K562 (cell line): ENCODE results near the gene TMOD2. TPM values are rescaled to one million over a fixed set of nuclear protein-coding genes. Genes with fewer than 3 reads are reported as not detected.

ENCODE experiments used
- ATF4 ChIP-seq: fragments of 450-650 bp; formaldehyde crosslinking; IDR thresholded peaks from 2 replicates; pipeline ENCODE4 v1.4.0; 2022; ENCODE audit warnings: mild to moderate bottlenecking, moderate library complexity
- BDP1 ChIP-seq: IDR thresholded peaks from 3 replicates; pipeline ENCODE4 v1.6.1; 2011; ENCODE audit not compliant: insufficient read length, insufficient read depth
- ELK1 ChIP-seq: sonication (generic); formaldehyde crosslinking; IDR thresholded peaks from 2 replicates; pipeline ENCODE4 v1.8.1; 2022; ENCODE audit warnings: missing genetic modification reagents
- HEY1 ChIP-seq: fragments of 250-450 bp; sonication (Bioruptor Pico); IDR thresholded peaks from 2 replicates; pipeline ENCODE4 v1.5.0; 2020; ENCODE audit warnings: mild to moderate bottlenecking, moderate library complexity, borderline replicate concordance
- MCM2 ChIP-seq: fragments of 450-650 bp; IDR thresholded peaks from 2 replicates; pipeline ENCODE4 v1.6.1; 2017; ENCODE audit warnings: low read depth, mild to moderate bottlenecking
- MCM3 ChIP-seq: fragments of 450-650 bp; IDR thresholded peaks from 2 replicates; pipeline ENCODE4 v1.6.1; 2016
- PHF8 ChIP-seq: fragments of 200-600 bp; sonication (generic); IDR thresholded peaks from 2 replicates; pipeline ENCODE4 v1.6.1; 2012; ENCODE audit warnings: mixed run types, mild to moderate bottlenecking, inconsistent platforms, low read length, moderate library complexity, borderline replicate concordance
- RREB1 ChIP-seq: fragments of 250-450 bp; sonication (Bioruptor Pico); IDR thresholded peaks from 2 replicates; pipeline ENCODE4 v1.4.0; 2020
- SMAD2 ChIP-seq: fragments of 150-350 bp; IDR thresholded peaks from 2 replicates; pipeline ENCODE4 v1.6.1; 2014; ENCODE audit warnings: low read depth, mild to moderate bottlenecking, low read length
- SMARCB1 ChIP-seq: IDR thresholded peaks from 2 replicates; pipeline ENCODE4 v1.6.1; 2011; ENCODE audit warnings: improper control_type of control experiment, low read depth; ENCODE audit not compliant: insufficient read length
- SOX6 ChIP-seq: fragments of 450-650 bp; IDR thresholded peaks from 2 replicates; pipeline ENCODE4 v1.6.1; 2014; ENCODE audit warnings: mild to moderate bottlenecking
- THRB ChIP-seq: fragments of 450-650 bp; formaldehyde crosslinking; conservative IDR thresholded peaks from 2 replicates; pipeline ENCODE4 v1.4.0; 2022; ENCODE audit warnings: mild to moderate bottlenecking, missing genetic modification characterization
- ZKSCAN8 ChIP-seq: fragments of 200-800 bp; sonication (Bioruptor generic); IDR thresholded peaks from 2 replicates; pipeline ENCODE4 v1.6.1; 2016; ENCODE audit warnings: missing genetic modification characterization, missing compliant biosample characterization
- ZNF175 ChIP-seq: fragments of 200-800 bp; sonication (Bioruptor generic); IDR thresholded peaks from 2 replicates; pipeline ENCODE4 v1.6.1; 2016; ENCODE audit warnings: low read depth, mild to moderate bottlenecking, missing genetic modification characterization, missing compliant biosample characterization
- ZNF263 ChIP-seq: sonication (generic); formaldehyde crosslinking; IDR thresholded peaks from 2 replicates; pipeline ENCODE4 v1.8.0; 2022; ENCODE audit warnings: mild to moderate bottlenecking, missing genetic modification reagents, borderline replicate concordance
- polyA plus RNA-seq, 8 experiments: library from polyadenylated mRNA; depleted of rRNA in 4 of 8; stranded (reverse) in 5 of 8; unstranded in 3 of 8; fragments of >200 nt; fragmentation: Nextera tagmentation in 2 of 8; fragmentation: Illumina TruSeq in 1 of 8; extraction: Ambion mirVana in 2 of 8; extraction: Trizol in 1 of 8; gene quantifications; 2 replicates each; pipeline versions ENCODE4 v1.2.1 to v1.2.3, GENCODE V29; 2011 to 2014; ENCODE audit warnings: inconsistent platforms in 1 of 8, missing spikeins in 1 of 8
- total RNA-seq, 7 experiments: library from RNA; depleted of rRNA in 6 of 7; stranded (reverse); fragments of >200 nt in 6 of 7; fragmentation: Illumina TruSeq in 2 of 7; extraction: Trizol in 2 of 7; gene quantifications; 2 replicates each; pipeline versions ENCODE4 v1.2.1 to v1.2.3, GENCODE V29; 2011 to 2021; ENCODE audit warnings: low replicate concordance in 1 of 7

The TMOD2 gene
- total and polyA plus RNA-seq, 9 of the 15 experiments (the other 6 are each of a cell fraction or from before 2014, with no cell fraction given): 0.49 to 3.8 (median 3.0) TPM

- TF ChIP-seq ZKSCAN8 (CRISPR knock-in tag) (no peak), MCM2 (no peak), ELK1 (CRISPR knock-in tag) (no peak), SOX6 (peak; percentile 60), ZNF263 (CRISPR knock-in tag) (no peak), RREB1 (CRISPR knock-in tag) (no peak), MCM3 (no peak), HEY1 (no peak), ZNF175 (no peak), BDP1 (no peak), SMARCB1 (peak; percentile 52), THRB (CRISPR knock-in tag) (no peak), ATF4 (no peak), SMAD2 (no peak), PHF8 (no peak)
These were observed 91.7 kb downstream of the TMOD2 start (continued) for GRCh38 chr15:51842852-51843737.
